ENCODE results near the gene TBX19. TPM values are rescaled to one million over a fixed set of nuclear protein-coding genes. Genes with fewer than 3 reads are reported as not detected.

TBX19 gene
- total RNA-seq, 1 experiment from 2014 or later, result 3.0 TPM

DNA sequence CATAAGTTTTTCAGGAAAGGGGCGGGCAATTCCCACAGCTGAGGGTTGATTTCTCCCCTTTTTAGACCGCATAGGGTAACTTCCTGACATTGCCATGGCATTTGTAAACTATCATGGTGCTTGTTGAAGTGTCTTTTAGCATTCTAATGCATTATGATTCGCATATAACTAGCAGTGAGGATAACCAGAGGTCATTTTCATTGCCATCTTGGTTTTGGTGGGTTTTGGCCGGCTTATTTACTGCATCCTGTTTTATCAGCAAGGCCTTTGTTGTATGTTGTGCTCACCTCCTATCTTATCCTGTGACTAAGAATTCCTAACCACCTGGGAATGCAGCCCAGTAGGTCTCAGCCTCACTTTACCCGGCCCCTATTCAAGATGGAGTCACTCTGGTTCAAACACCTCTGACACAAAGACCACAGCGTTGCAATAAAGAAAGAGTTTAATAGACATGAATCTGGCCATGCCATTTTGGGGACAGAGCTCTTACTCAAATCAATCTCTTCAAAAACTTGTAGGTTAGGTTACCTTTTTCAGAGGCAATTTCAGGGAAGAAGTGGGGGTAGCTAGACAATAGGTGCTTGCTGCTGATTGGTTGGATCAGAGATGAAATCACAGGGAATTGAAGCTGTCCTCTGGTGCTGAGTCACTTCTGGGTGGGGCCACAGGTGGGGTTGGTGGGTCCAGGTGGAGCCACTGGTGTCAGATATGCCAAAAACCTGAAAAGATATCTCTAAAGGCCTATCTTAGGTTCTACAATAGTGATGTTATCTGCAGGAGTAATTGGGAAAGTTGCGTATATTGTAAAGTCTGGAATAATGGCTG is 23.3 kb downstream of the TBX19 start:
- ATAC-seq (no peak), DNase-seq (ENCODE audit: low read depth, low spot score) (no peak)
- Histone ChIP-seq H3K27me3 (ENCODE audit: insufficient read depth, low read length) (no peaks in the 10 kb centered on the region), H3K4me3 (replicated peaks in 1 of 2; ENCODE audit: low read depth in 1 of 2, low read length in 2 of 2) (no peak overlapping the region), H3K36me3 (ENCODE audit: control insufficient read depth in 1 of 2, insufficient read depth in 2 of 2, low read length in 2 of 2) (no peaks in the 10 kb centered on the region), H2AFZ (ENCODE audit: low read depth, low read length, poor library complexity, severe bottlenecking) (no peak overlapping the region), H3K4me1 (ENCODE audit: control insufficient read depth in 1 of 2, insufficient read depth in 2 of 2, low read length in 2 of 2) (peaks cover 19 to 35% of the 10 kb centered on the region in 2 experiments), H4K20me1 (ENCODE audit: insufficient read depth) (no peaks in the 10 kb centered on the region), H3K4me2 (ENCODE audit: low read length) (no peak overlapping the region), H3K9me3 (ENCODE audit: control insufficient read depth in 1 of 2, insufficient read depth in 1 of 2, low read depth in 1 of 2, low read length in 2 of 2) (no peaks in the 10 kb centered on the region), H3K79me2 (ENCODE audit: insufficient read depth, low read length) (no peaks in the 10 kb centered on the region), H3K9me2 (ENCODE audit: insufficient read depth) (no peaks in the 10 kb centered on the region), H3K9ac (ENCODE audit: low read length) (no peak overlapping the region), H3K27ac (ENCODE audit: low read depth, low read length) (no peak overlapping the region)
- ChIA-PET RAD21 (ENCODE audit: low non-redundant PET in 1 of 2, low total read pairs in 2 of 2, uncharacterized antibody in 2 of 2, unreplicated experiment in 2 of 2) (no interaction called here), POLR2A (no interaction called here), CTCF (interaction anchor here (1.5 kb wide), 1 partner anchor 39 kb away, joined by 4 read pairs; no protein-coding TSS in a partner anchor)
- BruUV-seq (replicated peaks), result no TSS peak
- intact Hi-C loops (cut with micrococcal nuclease), result no loop called here
- TF ChIP-seq JUND (IDR thresholded peaks at IDR 0.05) (no peak), SRF (IDR thresholded peaks at IDR 0.05; ENCODE audit: low read depth) (no peak), SP1 (IDR thresholded peaks at IDR 0.05; ENCODE audit: low read depth) (no peak), SIN3A (IDR thresholded peaks at IDR 0.05; ENCODE audit: low read depth) (no peak), CEBPB (IDR thresholded peaks at IDR 0.05; ENCODE audit: low read depth) (no peak), EZH2 (IDR thresholded peaks at IDR 0.05) (no peak), ZNF274 (IDR thresholded peaks at IDR 0.05; ENCODE audit: low read depth, low read length) (no peak), FOSL1 (IDR thresholded peaks at IDR 0.05; ENCODE audit: low read depth) (no peak), ZFX (IDR thresholded peaks at IDR 0.05) (no peak), TCF7L2 (IDR thresholded peaks at IDR 0.05; ENCODE audit: borderline replicate concordance, extremely low read depth, insufficient read depth, insufficient read length) (no peak)
- TF ChIP-seq, protein P1, sequence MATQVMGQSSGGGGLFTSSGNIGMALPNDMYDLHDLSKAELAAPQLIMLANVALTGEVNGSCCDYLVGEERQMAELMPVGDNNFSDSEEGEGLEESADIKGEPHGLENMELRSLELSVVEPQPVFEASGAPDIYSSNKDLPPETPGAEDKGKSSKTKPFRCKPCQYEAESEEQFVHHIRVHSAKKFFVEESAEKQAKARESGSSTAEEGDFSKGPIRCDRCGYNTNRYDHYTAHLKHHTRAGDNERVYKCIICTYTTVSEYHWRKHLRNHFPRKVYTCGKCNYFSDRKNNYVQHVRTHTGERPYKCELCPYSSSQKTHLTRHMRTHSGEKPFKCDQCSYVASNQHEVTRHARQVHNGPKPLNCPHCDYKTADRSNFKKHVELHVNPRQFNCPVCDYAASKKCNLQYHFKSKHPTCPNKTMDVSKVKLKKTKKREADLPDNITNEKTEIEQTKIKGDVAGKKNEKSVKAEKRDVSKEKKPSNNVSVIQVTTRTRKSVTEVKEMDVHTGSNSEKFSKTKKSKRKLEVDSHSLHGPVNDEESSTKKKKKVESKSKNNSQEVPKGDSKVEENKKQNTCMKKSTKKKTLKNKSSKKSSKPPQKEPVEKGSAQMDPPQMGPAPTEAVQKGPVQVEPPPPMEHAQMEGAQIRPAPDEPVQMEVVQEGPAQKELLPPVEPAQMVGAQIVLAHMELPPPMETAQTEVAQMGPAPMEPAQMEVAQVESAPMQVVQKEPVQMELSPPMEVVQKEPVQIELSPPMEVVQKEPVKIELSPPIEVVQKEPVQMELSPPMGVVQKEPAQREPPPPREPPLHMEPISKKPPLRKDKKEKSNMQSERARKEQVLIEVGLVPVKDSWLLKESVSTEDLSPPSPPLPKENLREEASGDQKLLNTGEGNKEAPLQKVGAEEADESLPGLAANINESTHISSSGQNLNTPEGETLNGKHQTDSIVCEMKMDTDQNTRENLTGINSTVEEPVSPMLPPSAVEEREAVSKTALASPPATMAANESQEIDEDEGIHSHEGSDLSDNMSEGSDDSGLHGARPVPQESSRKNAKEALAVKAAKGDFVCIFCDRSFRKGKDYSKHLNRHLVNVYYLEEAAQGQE (IDR thresholded peaks at IDR 0.05; ENCODE audit: low read depth), result no peak
- TF ChIP-seq, protein P2, sequence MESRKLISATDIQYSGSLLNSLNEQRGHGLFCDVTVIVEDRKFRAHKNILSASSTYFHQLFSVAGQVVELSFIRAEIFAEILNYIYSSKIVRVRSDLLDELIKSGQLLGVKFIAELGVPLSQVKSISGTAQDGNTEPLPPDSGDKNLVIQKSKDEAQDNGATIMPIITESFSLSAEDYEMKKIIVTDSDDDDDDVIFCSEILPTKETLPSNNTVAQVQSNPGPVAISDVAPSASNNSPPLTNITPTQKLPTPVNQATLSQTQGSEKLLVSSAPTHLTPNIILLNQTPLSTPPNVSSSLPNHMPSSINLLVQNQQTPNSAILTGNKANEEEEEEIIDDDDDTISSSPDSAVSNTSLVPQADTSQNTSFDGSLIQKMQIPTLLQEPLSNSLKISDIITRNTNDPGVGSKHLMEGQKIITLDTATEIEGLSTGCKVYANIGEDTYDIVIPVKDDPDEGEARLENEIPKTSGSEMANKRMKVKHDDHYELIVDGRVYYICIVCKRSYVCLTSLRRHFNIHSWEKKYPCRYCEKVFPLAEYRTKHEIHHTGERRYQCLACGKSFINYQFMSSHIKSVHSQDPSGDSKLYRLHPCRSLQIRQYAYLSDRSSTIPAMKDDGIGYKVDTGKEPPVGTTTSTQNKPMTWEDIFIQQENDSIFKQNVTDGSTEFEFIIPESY (IDR thresholded peaks at IDR 0.05; ENCODE audit: extremely low read depth, insufficient replicate concordance, low read length), result no peak
- TF ChIP-seq, protein P3, sequence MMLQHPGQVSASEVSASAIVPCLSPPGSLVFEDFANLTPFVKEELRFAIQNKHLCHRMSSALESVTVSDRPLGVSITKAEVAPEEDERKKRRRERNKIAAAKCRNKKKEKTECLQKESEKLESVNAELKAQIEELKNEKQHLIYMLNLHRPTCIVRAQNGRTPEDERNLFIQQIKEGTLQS (IDR thresholded peaks at IDR 0.05), result no peak

Data from HCT116 (cell line).